ENCODE data around the gene CAVIN2. TPM values are rescaled to one million over a fixed set of nuclear protein-coding genes. Genes with fewer than 3 reads are reported as not detected.

CAVIN2 gene
- polyA plus RNA-seq, 1 donor (not counting 4 experiments of a cell fraction or from before 2014, with no cell fraction given), result 10.2 TPM

- no peaks in the 10 kb centered on the region for H3K9me3 ChIP-seq (ENCODE audit: control insufficient read depth, low read depth, low read length)
- no peaks in the 10 kb centered on the region for H3K27me3 ChIP-seq (ENCODE audit: control insufficient read depth, extremely low read depth, insufficient read depth, low read length)
- no peaks in the 10 kb centered on the region for H3K36me3 ChIP-seq (ENCODE audit: control insufficient read depth in 2 of 2, extremely low read depth in 1 of 2, insufficient read depth in 2 of 2, low read length in 2 of 2)
- DNase-seq (ENCODE audit: low read depth, low spot score) (no peak), FAIRE-seq (no peak)
- no peak overlapping the region for H3K9ac ChIP-seq (ENCODE audit: control insufficient read depth, extremely low read depth, insufficient read depth, low read length)
- no peaks in the 10 kb centered on the region for H3K9me1 ChIP-seq (ENCODE audit: control insufficient read depth, extremely low read depth, insufficient read depth, low read length)
- no peaks in the 10 kb centered on the region for H3K79me2 ChIP-seq (ENCODE audit: control insufficient read depth, insufficient read depth, low read length)
- no peak overlapping the region for H3K4me3 ChIP-seq (ENCODE audit: control insufficient read depth in 2 of 3, extremely low read depth in 1 of 3, insufficient read depth in 2 of 3, low read depth in 1 of 3, low read length in 3 of 3)
- no peaks in the 10 kb centered on the region for H4K20me1 ChIP-seq (ENCODE audit: control insufficient read depth, extremely low read depth, insufficient read depth, low read length)
- dilution Hi-C loops (cut with MboI; ENCODE audit: extremely low pct_ligation_motif_present, low sequenced_read_pairs), result no loop called here
- H3K4me2 ChIP-seq (ENCODE audit: control insufficient read depth, extremely low read depth, insufficient read depth, low read depth, low read length), result no peak overlapping the region
- H2AFZ ChIP-seq (ENCODE audit: control insufficient read depth, low read length), result no peak overlapping the region
- H3K27ac ChIP-seq (ENCODE audit: control insufficient read depth, insufficient read depth, low read length), result no peak overlapping the region
- H3K4me1 ChIP-seq (ENCODE audit: control insufficient read depth, extremely low read depth, insufficient read depth, low read length), result peaks cover 6% of the 10 kb centered on the region
- TF ChIP-seq EZH2 (IDR thresholded peaks at IDR 0.05; ENCODE audit: low read length) (no peak), CTCF (optimal IDR thresholded peaks at IDR 0.05 in 1 of 3, IDR thresholded peaks at IDR 0.05 in 1 of 3, conservative IDR thresholded peaks at IDR 0.05 in 1 of 3; ENCODE audit: extremely low read depth in 1 of 3, insufficient read depth in 2 of 3, low read length in 3 of 3) (no peak)
These were observed 12.8 kb upstream of the CAVIN2 start for GRCh38 chr2:191859681-191860080.

GRCh38 chr2:191857886-191858285 lies 11.0 kb upstream of the CAVIN2 start:
- TF ChIP-seq CTCF (optimal IDR thresholded peaks at IDR 0.05 in 1 of 3, IDR thresholded peaks at IDR 0.05 in 1 of 3, conservative IDR thresholded peaks at IDR 0.05 in 1 of 3; ENCODE audit: extremely low read depth in 1 of 3, insufficient read depth in 2 of 3, low read length in 3 of 3) (no peak), EZH2 (IDR thresholded peaks at IDR 0.05; ENCODE audit: low read length) (no peak)
- FAIRE-seq, result no peak
- H2AFZ ChIP-seq (ENCODE audit: control insufficient read depth, low read length), result no peak overlapping the region

More at GRCh38 chr2:191857886-191858285, 11.0 kb upstream of the CAVIN2 start:
- Histone ChIP-seq H3K4me1 (ENCODE audit: control insufficient read depth, extremely low read depth, insufficient read depth, low read length) (peaks cover 6% of the 10 kb centered on the region), H4K20me1 (ENCODE audit: control insufficient read depth, extremely low read depth, insufficient read depth, low read length) (no peaks in the 10 kb centered on the region), H3K27ac (ENCODE audit: control insufficient read depth, insufficient read depth, low read length) (no peak overlapping the region), H3K4me3 (ENCODE audit: control insufficient read depth in 2 of 3, extremely low read depth in 1 of 3, insufficient read depth in 2 of 3, low read depth in 1 of 3, low read length in 3 of 3) (no peak overlapping the region), H3K4me2 (ENCODE audit: control insufficient read depth, extremely low read depth, insufficient read depth, low read depth, low read length) (no peak overlapping the region), H3K79me2 (ENCODE audit: control insufficient read depth, insufficient read depth, low read length) (no peaks in the 10 kb centered on the region), H3K9me1 (ENCODE audit: control insufficient read depth, extremely low read depth, insufficient read depth, low read length) (no peaks in the 10 kb centered on the region), H3K36me3 (ENCODE audit: control insufficient read depth in 2 of 2, extremely low read depth in 1 of 2, insufficient read depth in 2 of 2, low read length in 2 of 2) (no peaks in the 10 kb centered on the region), H3K27me3 (ENCODE audit: control insufficient read depth, extremely low read depth, insufficient read depth, low read length) (no peaks in the 10 kb centered on the region), H3K9ac (ENCODE audit: control insufficient read depth, extremely low read depth, insufficient read depth, low read length) (no peak overlapping the region), H3K9me3 (ENCODE audit: control insufficient read depth, low read depth, low read length) (no peaks in the 10 kb centered on the region)
- no peak for DNase-seq (ENCODE audit: low read depth, low spot score)
- dilution Hi-C loops (cut with MboI; ENCODE audit: extremely low pct_ligation_motif_present, low sequenced_read_pairs), result no loop called here

Measured in keratinocyte (primary cell).